ENCODE results near the gene SPATA9. TPM values are rescaled to one million over a fixed set of nuclear protein-coding genes. Genes with fewer than 3 reads are reported as not detected.

The SPATA9 gene
- polyA plus RNA-seq, 1 of the 3 experiments (the other 2 are of a cell fraction) = 0.07 TPM

DNA sequence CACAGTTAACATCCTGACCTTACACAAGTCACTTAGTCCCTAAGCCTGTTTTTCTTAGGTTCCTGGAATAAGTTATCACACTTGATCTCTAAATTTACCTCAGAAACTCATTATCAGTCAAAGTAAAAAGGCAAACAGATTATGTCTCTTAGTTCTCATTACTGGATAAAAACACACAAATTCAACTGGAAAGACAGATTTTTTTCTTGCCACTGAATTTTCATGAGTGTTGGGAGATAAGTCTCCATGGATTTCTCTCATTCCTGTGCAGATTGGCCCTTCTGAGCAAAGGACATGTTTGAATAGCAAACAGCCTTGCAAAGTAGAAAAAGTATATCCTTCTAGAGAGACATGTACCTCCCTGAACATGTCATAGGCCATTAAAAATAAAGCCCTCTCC is 10.2 kb downstream of the SPATA9 start:
- H3K4me3 ChIP-seq (ENCODE audit: low read depth in 2 of 2, low read length in 1 of 2) = no peak overlapping the region
- H3K9me2 ChIP-seq = no peaks in the 10 kb centered on the region; the same call in 1 of the 2 replicates
- H3K9me3 ChIP-seq = no peaks in the 10 kb centered on the region
- no peaks in the 10 kb centered on the region for H3K36me3 ChIP-seq (replicated peaks in 1 of 2; ENCODE audit: control insufficient read depth in 1 of 2, insufficient read depth in 2 of 2, low read length in 1 of 2)
- H3K4me2 ChIP-seq = no peak overlapping the region
- ChIA-PET CTCF (interaction anchor here (1.8 to 4.5 kb wide), 3 partner anchors 9 to 58 kb away, joined by 5 to 25 read pairs (median 6); partner anchors contain the start of gene RHOBTB3), POLR2A (no interaction called here)
- no peak for DNase-seq
- peaks cover 25% of the 10 kb centered on the region for H3F3A ChIP-seq (replicated peaks; ENCODE audit: insufficient read depth)
- H4K20me1 ChIP-seq (ENCODE audit: insufficient read depth) = no peaks in the 10 kb centered on the region
- H2AFZ ChIP-seq (ENCODE audit: low read depth) = no peak overlapping the region
- no peak overlapping the region for H3K27ac ChIP-seq (ENCODE audit: low read depth in 2 of 2, low read length in 1 of 2)
- H3K9ac ChIP-seq = no peak overlapping the region
- no peaks in the 10 kb centered on the region for H3K27me3 ChIP-seq (ENCODE audit: insufficient read depth)
- H3K79me2 ChIP-seq (ENCODE audit: insufficient read depth) = no peaks in the 10 kb centered on the region
- H3K4me1 ChIP-seq (ENCODE audit: control insufficient read depth in 1 of 2, insufficient read depth in 2 of 2, low read depth in 1 of 2, low read length in 1 of 2) = peaks cover 7 to 24% of the 10 kb centered on the region in 2 experiments
- TF ChIP-seq GATA2 (CRISPR knock-in tag; IDR thresholded peaks at IDR 0.05) = no peak
- TF ChIP-seq RFX5 (IDR thresholded peaks at IDR 0.05; ENCODE audit: low read length) = no peak
- TF ChIP-seq RCOR1 (IDR thresholded peaks at IDR 0.05; ENCODE audit: low read length) = no peak
- no peak for TF ChIP-seq SIN3A (IDR thresholded peaks at IDR 0.05; ENCODE audit: borderline replicate concordance, low read depth, low read length)
- no peak for TF ChIP-seq IRF3 (IDR thresholded peaks at IDR 0.05; ENCODE audit: low read depth, low read length)
- TF ChIP-seq SMC3 (IDR thresholded peaks at IDR 0.05; ENCODE audit: low read depth, low read length) = no peak
- TF ChIP-seq CHD2 (IDR thresholded peaks at IDR 0.05; ENCODE audit: low read length, partially characterized antibody) = no peak
- no peak for TF ChIP-seq EP300 (IDR thresholded peaks at IDR 0.05; ENCODE audit: borderline replicate concordance in 1 of 2, low read depth in 1 of 2, low read length in 1 of 2)
- no peak for TF ChIP-seq TCF12 (IDR thresholded peaks at IDR 0.05)
- no peak for TF ChIP-seq MXI1 (IDR thresholded peaks at IDR 0.05; ENCODE audit: low read depth, low read length)
- no peak for TF ChIP-seq TEAD4 (IDR thresholded peaks at IDR 0.05; ENCODE audit: borderline replicate concordance, insufficient read depth)
- TF ChIP-seq JUND (IDR thresholded peaks at IDR 0.05) = no peak
- no peak for TF ChIP-seq FOXJ3 (CRISPR knock-in tag; IDR thresholded peaks at IDR 0.05)
- TF ChIP-seq NFIC (IDR thresholded peaks at IDR 0.05; ENCODE audit: borderline replicate concordance) = no peak

GRCh38 chr5:95671826-95672225 is 11.0 kb downstream of the SPATA9 start:
- TF ChIP-seq, protein P1, sequence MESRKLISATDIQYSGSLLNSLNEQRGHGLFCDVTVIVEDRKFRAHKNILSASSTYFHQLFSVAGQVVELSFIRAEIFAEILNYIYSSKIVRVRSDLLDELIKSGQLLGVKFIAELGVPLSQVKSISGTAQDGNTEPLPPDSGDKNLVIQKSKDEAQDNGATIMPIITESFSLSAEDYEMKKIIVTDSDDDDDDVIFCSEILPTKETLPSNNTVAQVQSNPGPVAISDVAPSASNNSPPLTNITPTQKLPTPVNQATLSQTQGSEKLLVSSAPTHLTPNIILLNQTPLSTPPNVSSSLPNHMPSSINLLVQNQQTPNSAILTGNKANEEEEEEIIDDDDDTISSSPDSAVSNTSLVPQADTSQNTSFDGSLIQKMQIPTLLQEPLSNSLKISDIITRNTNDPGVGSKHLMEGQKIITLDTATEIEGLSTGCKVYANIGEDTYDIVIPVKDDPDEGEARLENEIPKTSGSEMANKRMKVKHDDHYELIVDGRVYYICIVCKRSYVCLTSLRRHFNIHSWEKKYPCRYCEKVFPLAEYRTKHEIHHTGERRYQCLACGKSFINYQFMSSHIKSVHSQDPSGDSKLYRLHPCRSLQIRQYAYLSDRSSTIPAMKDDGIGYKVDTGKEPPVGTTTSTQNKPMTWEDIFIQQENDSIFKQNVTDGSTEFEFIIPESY (IDR thresholded peaks at IDR 0.05; ENCODE audit: borderline replicate concordance, low read depth) = no peak
- TF ChIP-seq, protein P2, sequence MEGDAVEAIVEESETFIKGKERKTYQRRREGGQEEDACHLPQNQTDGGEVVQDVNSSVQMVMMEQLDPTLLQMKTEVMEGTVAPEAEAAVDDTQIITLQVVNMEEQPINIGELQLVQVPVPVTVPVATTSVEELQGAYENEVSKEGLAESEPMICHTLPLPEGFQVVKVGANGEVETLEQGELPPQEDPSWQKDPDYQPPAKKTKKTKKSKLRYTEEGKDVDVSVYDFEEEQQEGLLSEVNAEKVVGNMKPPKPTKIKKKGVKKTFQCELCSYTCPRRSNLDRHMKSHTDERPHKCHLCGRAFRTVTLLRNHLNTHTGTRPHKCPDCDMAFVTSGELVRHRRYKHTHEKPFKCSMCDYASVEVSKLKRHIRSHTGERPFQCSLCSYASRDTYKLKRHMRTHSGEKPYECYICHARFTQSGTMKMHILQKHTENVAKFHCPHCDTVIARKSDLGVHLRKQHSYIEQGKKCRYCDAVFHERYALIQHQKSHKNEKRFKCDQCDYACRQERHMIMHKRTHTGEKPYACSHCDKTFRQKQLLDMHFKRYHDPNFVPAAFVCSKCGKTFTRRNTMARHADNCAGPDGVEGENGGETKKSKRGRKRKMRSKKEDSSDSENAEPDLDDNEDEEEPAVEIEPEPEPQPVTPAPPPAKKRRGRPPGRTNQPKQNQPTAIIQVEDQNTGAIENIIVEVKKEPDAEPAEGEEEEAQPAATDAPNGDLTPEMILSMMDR (IDR thresholded peaks at IDR 0.05) = no peak
- TF ChIP-seq CHD2 (IDR thresholded peaks at IDR 0.05; ENCODE audit: low read length, partially characterized antibody) = no peak
- TF ChIP-seq NFIC (IDR thresholded peaks at IDR 0.05; ENCODE audit: borderline replicate concordance) = no peak
- TF ChIP-seq ELF1 (IDR thresholded peaks at IDR 0.05) = no peak
- TF ChIP-seq EZH2phosphoT487 (IDR thresholded peaks at IDR 0.05; ENCODE audit: borderline replicate concordance, low read depth) = no peak
- no peak overlapping the region for H3K27ac ChIP-seq (ENCODE audit: low read depth in 2 of 2, low read length in 1 of 2)
- H4K20me1 ChIP-seq (ENCODE audit: insufficient read depth) = no peaks in the 10 kb centered on the region
- H3K27me3 ChIP-seq (ENCODE audit: insufficient read depth) = no peaks in the 10 kb centered on the region
- H2AFZ ChIP-seq (ENCODE audit: low read depth) = no peak overlapping the region
- no peaks in the 10 kb centered on the region for H3K9me3 ChIP-seq
- DNase-seq = no peak
- ChIA-PET CTCF (interaction anchor here (0.6 to 4.5 kb wide), 5 partner anchors 8 to 228 kb away, joined by 3 to 25 read pairs (median 4); partner anchors contain the start of gene RHOBTB3), POLR2A (no interaction called here)
- no peak overlapping the region for H3K4me2 ChIP-seq
- no peaks in the 10 kb centered on the region for H3K36me3 ChIP-seq (replicated peaks in 1 of 2; ENCODE audit: control insufficient read depth in 1 of 2, insufficient read depth in 2 of 2, low read length in 1 of 2)
- H3K9ac ChIP-seq = no peak overlapping the region
- no peaks in the 10 kb centered on the region for H3K79me2 ChIP-seq (ENCODE audit: insufficient read depth)
- WGBS (ENCODE audit: low lambda C conversion rate) = 95% methylated on average over 1 of the region's 1 CpG
- H3K9me2 ChIP-seq = no peaks in the 10 kb centered on the region; the same call in 1 of the 2 replicates
- H3K4me1 ChIP-seq (ENCODE audit: control insufficient read depth in 1 of 2, insufficient read depth in 2 of 2, low read depth in 1 of 2, low read length in 1 of 2) = peaks cover 7 to 24% of the 10 kb centered on the region in 2 experiments
- H3F3A ChIP-seq (replicated peaks; ENCODE audit: insufficient read depth) = peaks cover 25% of the 10 kb centered on the region
- H3K4me3 ChIP-seq (ENCODE audit: low read depth in 2 of 2, low read length in 1 of 2) = no peak overlapping the region
